H1 (cell line): Measurements from ENCODE around the gene IFT172. TPM values are rescaled to one million over a fixed set of nuclear protein-coding genes. Genes with fewer than 3 reads are reported as not detected.

Experiments used
- CTCF ChIA-PET: fragments of 300-600 bp; sonication (Branson Sonifier 250); formaldehyde crosslinking; loops from one replicate; lab custom pipeline; 2021; ENCODE audit not compliant: partially characterized antibody; lab: Charles Lee
- POLR2A ChIA-PET: fragments of 300-600 bp; sonication (Branson Sonifier 250); formaldehyde crosslinking; loops from one replicate; lab custom pipeline; 2021; ENCODE audit warnings: inconsistent platforms; ENCODE audit not compliant: partially characterized antibody; lab: Charles Lee
- DNase-seq, 2 experiments: peaks; one replicate each; pipeline versions ENCODE4 v3.0.0 to v3.0.0-alpha.2; 2010 to 2022; ENCODE audit warnings: low spot score in 2 of 2, low read depth in 1 of 2, mixed read lengths in 1 of 2
- FAIRE-seq: peaks from 2 replicates; lab custom pipeline; 2011; peaks lifted over from hg19 to GRCh38; lab: Jason Lieb, UNC
- H2AFZ ChIP-seq: 2 replicates; pipeline ENCODE4 v1.8.1; 2012; ENCODE audit warnings: low read length, inconsistent platforms
- H2AK5ac ChIP-seq: 2 replicates; pipeline ENCODE4 v1.6.1; 2013; ENCODE audit warnings: low read depth, low read length
- H2BK120ac ChIP-seq: replicated peaks from 2 replicates; pipeline ENCODE3; 2013; ENCODE audit warnings: low read depth, low read length, inconsistent platforms
- H2BK12ac ChIP-seq: 2 replicates; pipeline ENCODE4 v1.6.1; 2013; ENCODE audit warnings: low read depth, low read length
- H2BK15ac ChIP-seq: 2 replicates; pipeline ENCODE4 v1.6.1; 2013; ENCODE audit warnings: low read length
- H2BK20ac ChIP-seq: 2 replicates; pipeline ENCODE4 v1.6.1; 2013; ENCODE audit warnings: low read length
- H2BK5ac ChIP-seq: 2 replicates; pipeline ENCODE4 v1.6.1; 2013; ENCODE audit warnings: low read depth, low read length
- H3K14ac ChIP-seq: 2 replicates; pipeline ENCODE4 v1.6.1; 2013; ENCODE audit warnings: inconsistent platforms; ENCODE audit not compliant: insufficient read length
- H3K18ac ChIP-seq: 2 replicates; pipeline ENCODE4 v1.6.1; 2013; ENCODE audit warnings: low read length; ENCODE audit errors: extremely low read depth
- H3K23ac ChIP-seq: 2 replicates; pipeline ENCODE4 v1.6.1; 2013; ENCODE audit warnings: inconsistent platforms; ENCODE audit not compliant: insufficient read length
- H3K23me2 ChIP-seq: 2 replicates; pipeline ENCODE4 v1.6.1; 2013; ENCODE audit warnings: low read depth, low read length
- H3K27ac ChIP-seq: 2 replicates; pipeline ENCODE4 v1.6.1; 2011; ENCODE audit warnings: low read depth, low read length, inconsistent platforms
- H3K27me3 ChIP-seq, 4 experiments: replicated peaks in 1 of 4; 1 replicate in 1 of 4; 2 replicates in 3 of 4; pipeline versions ENCODE4 v1.6.1 to v1.8.1; 2011 to 2013; ENCODE audit warnings: low read length in 3 of 4, mild to moderate bottlenecking in 3 of 4, inconsistent platforms in 2 of 4, mixed read lengths in 2 of 4, moderate library complexity in 1 of 4; ENCODE audit not compliant: control insufficient read depth in 3 of 4, insufficient read depth in 3 of 4; ENCODE audit errors: extremely low read depth in 1 of 4
- H3K36me3 ChIP-seq, 4 experiments: 2 replicates each; pipeline versions ENCODE4 v1.6.1 to v1.8.1; 2011 to 2013; ENCODE audit warnings: mild to moderate bottlenecking in 4 of 4, low read length in 3 of 4, moderate library complexity in 2 of 4, control low read depth in 1 of 4, inconsistent platforms in 1 of 4; ENCODE audit not compliant: insufficient read depth in 4 of 4, control insufficient read depth in 2 of 4
- H3K4ac ChIP-seq: replicated peaks from 2 replicates; pipeline ENCODE3; 2013; ENCODE audit warnings: low read length, low read depth, mixed read lengths, inconsistent platforms; ENCODE audit not compliant: insufficient read length
- H3K4me1 ChIP-seq, 4 experiments: replicated peaks in 1 of 4; 1 replicate in 1 of 4; 2 replicates in 3 of 4; pipeline versions ENCODE4 v1.6.1 to v1.8.1; 2011 to 2013; ENCODE audit warnings: low read length in 3 of 4, inconsistent platforms in 2 of 4, mixed read lengths in 1 of 4; ENCODE audit not compliant: insufficient read depth in 4 of 4, control insufficient read depth in 3 of 4
- H3K4me2 ChIP-seq, 2 experiments: 2 replicates each; pipeline versions ENCODE4 v1.6.1 to v1.8.1; 2011 to 2013; ENCODE audit warnings: low read depth in 2 of 2, low read length in 2 of 2, control low read depth in 1 of 2, inconsistent platforms in 1 of 2, mild to moderate bottlenecking in 1 of 2; ENCODE audit not compliant: insufficient read depth in 1 of 2
- H3K4me3 ChIP-seq, 4 experiments: fragments of 200-600, 300-600 bp in 1 of 4; sonication (generic), shearing (Covaris generic), sonication (Bioruptor Twin) in 1 of 4; 2 replicates each; pipeline versions ENCODE4 v1.5.1 to v1.8.1; 2011 to 2016; ENCODE audit warnings: low read length in 4 of 4, low read depth in 3 of 4, control low read depth in 2 of 4, inconsistent platforms in 2 of 4, mild to moderate bottlenecking in 2 of 4, mixed read lengths in 1 of 4, moderate library complexity in 1 of 4; ENCODE audit not compliant: insufficient read depth in 2 of 4; ENCODE audit errors: extremely low read depth in 1 of 4
- H3K56ac ChIP-seq: replicated peaks from 2 replicates; pipeline ENCODE3; 2013; ENCODE audit warnings: low read depth, mild to moderate bottlenecking, mixed read lengths, low read length, inconsistent platforms; ENCODE audit not compliant: insufficient read length
- H3K79me1 ChIP-seq: 2 replicates; pipeline ENCODE4 v1.6.1; 2013; ENCODE audit warnings: low read depth, low read length, control low read depth
- H3K79me2 ChIP-seq, 2 experiments: 2 replicates each; pipeline versions ENCODE4 v1.6.1 to v1.8.1; 2012 to 2013; ENCODE audit warnings: low read length in 2 of 2, mild to moderate bottlenecking in 2 of 2, inconsistent platforms in 1 of 2; ENCODE audit not compliant: insufficient read depth in 2 of 2, control insufficient read depth in 1 of 2
- H3K9ac ChIP-seq, 4 experiments: replicated peaks in 1 of 4; 1 replicate in 1 of 4; 2 replicates in 3 of 4; pipeline versions ENCODE4 v1.6.1 to v1.8.1; 2011 to 2013; ENCODE audit warnings: low read depth in 3 of 4, low read length in 3 of 4, control low read depth in 2 of 4, mild to moderate bottlenecking in 2 of 4, moderate library complexity in 2 of 4, inconsistent platforms in 1 of 4; ENCODE audit errors: extremely low read depth in 1 of 4
- H3K9me3 ChIP-seq, 2 experiments: 2 replicates each; pipeline versions ENCODE4 v1.6.1 to v1.8.1; 2012 to 2013; ENCODE audit warnings: mild to moderate bottlenecking in 2 of 2, moderate library complexity in 2 of 2, control low read depth in 1 of 2, inconsistent platforms in 1 of 2, low read depth in 1 of 2, low read length in 1 of 2, mixed read lengths in 1 of 2; ENCODE audit not compliant: insufficient read depth in 2 of 2
- H4K20me1 ChIP-seq, 2 experiments: replicated peaks in 1 of 2; 2 replicates each; pipeline versions ENCODE3 to v1.8.1; 2011 to 2013; ENCODE audit warnings: inconsistent platforms in 2 of 2, low read length in 2 of 2, mild to moderate bottlenecking in 1 of 2; ENCODE audit not compliant: insufficient read depth in 2 of 2, control insufficient read depth in 1 of 2
- H4K5ac ChIP-seq: 2 replicates; pipeline ENCODE4 v1.6.1; 2013; ENCODE audit warnings: low read length, low read depth, mixed read lengths, inconsistent platforms; ENCODE audit not compliant: insufficient read length
- H4K8ac ChIP-seq: 2 replicates; pipeline ENCODE4 v1.8.0; 2013; ENCODE audit warnings: mild to moderate bottlenecking, moderate library complexity, low read length, inconsistent platforms; ENCODE audit not compliant: insufficient read depth; ENCODE audit errors: extremely low read depth
- H4K91ac ChIP-seq: replicated peaks from 2 replicates; pipeline ENCODE3; 2013; ENCODE audit warnings: low read length, mixed read lengths, inconsistent platforms; ENCODE audit not compliant: insufficient read length
- BACH1 ChIP-seq: IDR thresholded peaks from 2 replicates; pipeline ENCODE4 v1.6.1; 2012; ENCODE audit warnings: low read length, improper control_type of control experiment
- CBX5 ChIP-seq: fragments of 300-800, 300-1000 bp; sonication (generic); IDR thresholded peaks from 2 replicates; pipeline ENCODE4 v1.7.1; 2016; ENCODE audit warnings: antibody characterized with exemption, low read length, low read depth
- CBX8 ChIP-seq: fragments of 300-800, 300-1000 bp; sonication (generic); IDR thresholded peaks from 2 replicates; pipeline ENCODE4 v1.7.1; 2016; ENCODE audit warnings: low read depth, low read length, borderline replicate concordance
- CHD2 ChIP-seq: IDR thresholded peaks from 2 replicates; pipeline ENCODE4 v1.6.1; 2012; ENCODE audit warnings: low read length, improper control_type of control experiment
- EZH2 ChIP-seq: fragments of 200-600 bp; sonication (generic); IDR thresholded peaks from 2 replicates; pipeline ENCODE4 v1.7.1; 2012; ENCODE audit warnings: low read depth, mild to moderate bottlenecking, moderate library complexity, low read length, inconsistent platforms; ENCODE audit not compliant: severe bottlenecking
- HDAC2 ChIP-seq, 2 experiments: fragments of 300-600 bp in 1 of 2; sonication (generic) in 1 of 2; IDR thresholded peaks; 2 replicates each; pipeline ENCODE4 v1.6.1; 2011 to 2012; ENCODE audit warnings: low read depth in 2 of 2, low read length in 2 of 2, mild to moderate bottlenecking in 2 of 2, moderate library complexity in 2 of 2, borderline replicate concordance in 1 of 2, inconsistent platforms in 1 of 2
- JUND ChIP-seq: IDR thresholded peaks from 2 replicates; pipeline ENCODE4 v1.6.1; 2011; ENCODE audit warnings: mild to moderate bottlenecking, improper control_type of control experiment, low read length
- KDM5A ChIP-seq: fragments of 200-600 bp; IDR thresholded peaks from 2 replicates; pipeline ENCODE4 v1.7.1; 2012; ENCODE audit warnings: mild to moderate bottlenecking, low read length, inconsistent platforms, mixed read lengths
- MAX ChIP-seq: IDR thresholded peaks from 2 replicates; pipeline ENCODE4 v1.6.1; 2012; ENCODE audit warnings: inconsistent platforms
- POU5F1 ChIP-seq: IDR thresholded peaks from 2 replicates; pipeline ENCODE4 v1.6.1; 2011; ENCODE audit warnings: low read depth, mild to moderate bottlenecking, low read length, moderate library complexity
- RNF2 ChIP-seq: fragments of 200-900, 300-1000 bp; sonication (generic); IDR thresholded peaks from 2 replicates; pipeline ENCODE4 v1.7.1; 2016; ENCODE audit warnings: borderline replicate concordance, low read depth, mild to moderate bottlenecking, antibody characterized with exemption, low read length; ENCODE audit not compliant: poor library complexity, severe bottlenecking; ENCODE audit errors: missing control alignments
- SIRT6 ChIP-seq: IDR thresholded peaks from one replicate; pipeline ENCODE4 v1.7.1; 2012; ENCODE audit warnings: low read length, inconsistent platforms
- SIX5 ChIP-seq: IDR thresholded peaks from 2 replicates; pipeline ENCODE4 v1.6.1; 2011; ENCODE audit warnings: mild to moderate bottlenecking, low read depth, low read length
- TEAD4 ChIP-seq: IDR thresholded peaks from 2 replicates; pipeline ENCODE4 v1.6.1; 2012; ENCODE audit warnings: low read depth, low read length, inconsistent platforms, mixed read lengths
- WGBS, 2 experiments: shearing (Covaris generic) in 1 of 2; methylation state at CpG; one replicate each; pipeline versions ENCODE4 v1.1.6 to v1.1.7; 2013 to 2015; ENCODE audit warnings: low lambda C conversion rate in 2 of 2, mixed read lengths in 2 of 2, inconsistent platforms in 1 of 2, low coverage in 1 of 2, missing lambda C conversion rate in 1 of 2; ENCODE audit not compliant: insufficient replicate concordance in 2 of 2, insufficient coverage in 1 of 2, insufficient read length in 1 of 2; ENCODE audit errors: extremely low coverage in 1 of 2, missing lambda C conversion rate in 1 of 2; 5-methylcytosine and 5-hydroxymethylcytosine counted together
- polyA plus RNA-seq, 7 experiments: library from polyadenylated mRNA; depleted of rRNA in 3 of 7; stranded (reverse) in 5 of 7; unstranded in 2 of 7; fragments of >200 nt in 5 of 7; fragments of 200-250 nt in 2 of 7; gene quantifications; 1 replicate in 5 of 7; 2 replicates in 1 of 7; 4 replicates in 1 of 7; pipeline versions ENCODE4 v1.2.1 to v1.2.3, GENCODE V29; 2011 to 2013; ENCODE audit warnings: missing spikeins in 2 of 7, mixed read lengths in 2 of 7
- total RNA-seq: library from RNA; stranded (reverse); fragmentation: NEBNext Ultra II Directional; extraction: Animal tissue kit (Norgen Biotek cat#: 25700); gene quantifications from 2 replicates; pipeline ENCODE4 v1.2.1, GENCODE V29; 2021

The IFT172 gene
- total and polyA plus RNA-seq, 2 of the 8 experiments (the other 6 are each of a cell fraction or from before 2014, with no cell fraction given), result 13.5 to 14.0 TPM

- Histone ChIP-seq H2BK120ac (no peak overlapping the region), H3K27ac (no peak overlapping the region), H3K56ac (no peak overlapping the region), H3K4me1 (no peaks in the 10 kb centered on the region), H2AFZ (no peak overlapping the region), H3K4me3 (no peak overlapping the region), H3K23ac (no peak overlapping the region), H2BK12ac (no peak overlapping the region), H3K14ac (no peak overlapping the region), H3K79me2 (peaks cover 25 to 98% of the 10 kb centered on the region in 2 experiments), H3K9ac (no peak overlapping the region), H4K8ac (no peak overlapping the region), H3K36me3 (peaks cover 0 to 2% (median 0%) of the 10 kb centered on the region in 4 experiments; a peak in 1 of 8 replicates), H2BK20ac (no peak overlapping the region), H3K23me2 (no peaks in the 10 kb centered on the region), H3K9me3 (no peaks in the 10 kb centered on the region), H3K4ac (no peak overlapping the region), H4K5ac (no peak overlapping the region), H2BK5ac (no peak overlapping the region), H3K18ac (no peak overlapping the region), H3K27me3 (no peaks in the 10 kb centered on the region), H3K79me1 (no peaks in the 10 kb centered on the region; the same call in none of the 2 replicates), H3K4me2 (no peak overlapping the region), H2AK5ac (no peak overlapping the region), H4K20me1 (peaks cover 4 to 10% of the 10 kb centered on the region in 2 experiments), H2BK15ac (no peak overlapping the region), H4K91ac (no peak overlapping the region)
- ChIA-PET POLR2A (interaction anchor here (1.2 to 4.1 kb wide), 3 partner anchors 9 to 16 kb away, joined by 3 to 18 read pairs (median 4); partner anchors contain the start of gene PPM1G), CTCF (interaction anchor here (0.6 to 1.6 kb wide), 2 partner anchors 9 to 71 kb away, joined by 4 to 8 read pairs; no protein-coding TSS in a partner anchor)
- DNase-seq, result no peak
- no peak for FAIRE-seq
- WGBS, 2 experiments, result 92% methylated on average over 5 of the region's 5 CpGs; no CpG with 5 or more reads in 1 of the 2 experiments
- TF ChIP-seq CBX5, result no peak
- TF ChIP-seq HDAC2 (IDR thresholded peaks at IDR 0.05; ENCODE audit: borderline replicate concordance in 1 of 2, low read depth in 2 of 2, low read length in 2 of 2), result no peak
- no peak for TF ChIP-seq JUND
- no peak for TF ChIP-seq TEAD4
- TF ChIP-seq EZH2, result no peak
- no peak for TF ChIP-seq SIX5
- no peak for TF ChIP-seq POU5F1
- TF ChIP-seq CHD2, result no peak
- TF ChIP-seq KDM5A, result no peak
- TF ChIP-seq SIRT6, result no peak
- no peak for TF ChIP-seq BACH1
- no peak for TF ChIP-seq MAX
- no peak for TF ChIP-seq CBX8
- TF ChIP-seq RNF2, result no peak
Observed at GRCh38 chr2:27398962-27399361, 90.6 kb downstream of the IFT172 start.
